Measurements from ENCODE around the gene SPP2. TPM values are rescaled to one million over a fixed set of nuclear protein-coding genes. Genes with fewer than 3 reads are reported as not detected.

The SPP2 gene, protein sequence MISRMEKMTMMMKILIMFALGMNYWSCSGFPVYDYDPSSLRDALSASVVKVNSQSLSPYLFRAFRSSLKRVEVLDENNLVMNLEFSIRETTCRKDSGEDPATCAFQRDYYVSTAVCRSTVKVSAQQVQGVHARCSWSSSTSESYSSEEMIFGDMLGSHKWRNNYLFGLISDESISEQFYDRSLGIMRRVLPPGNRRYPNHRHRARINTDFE
- not detected for polyA plus RNA-seq (2013, experiment 1 of 2)
- polyA plus RNA-seq (2013, experiment 2 of 2), result not detected

DNA sequence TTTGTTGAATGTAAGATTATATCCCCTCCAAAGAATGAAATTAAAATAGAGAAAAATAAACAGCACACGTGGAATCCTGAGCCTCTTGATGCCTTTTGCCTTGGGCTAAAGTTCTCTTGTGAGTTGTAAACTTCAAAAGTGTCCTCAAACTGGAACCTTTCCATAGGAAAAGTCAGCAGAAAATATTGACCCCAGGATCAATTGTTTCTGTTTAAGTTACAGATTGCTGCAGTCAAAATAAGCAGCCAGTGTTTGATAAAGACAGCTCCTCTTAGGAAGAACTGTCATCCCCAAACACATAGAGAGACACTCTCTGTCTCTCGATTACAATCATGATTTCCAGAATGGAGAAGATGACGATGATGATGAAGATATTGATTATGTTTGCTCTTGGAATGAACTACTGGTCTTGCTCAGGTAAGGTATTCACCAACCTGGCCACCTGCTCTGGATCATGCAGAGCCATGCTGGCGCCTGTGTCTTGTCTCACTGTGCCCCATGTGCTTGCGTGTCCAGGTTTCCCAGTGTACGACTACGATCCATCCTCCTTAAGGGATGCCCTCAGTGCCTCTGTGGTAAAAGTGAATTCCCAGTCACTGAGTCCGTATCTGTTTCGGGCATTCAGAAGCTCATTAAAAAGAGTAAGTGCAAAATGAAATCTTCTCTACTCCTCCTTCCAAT, at the start of gene SPP2:
Gene SPP2, plus strand, starts transcription at position 248 of the 681 bp plus-strand sequence. Its CDS starts 85 bp downstream, at position 333.
- 95% methylated on average over 9 of the region's 9 CpGs for WGBS
- H3K4me3 ChIP-seq (ENCODE audit: low read length), result no peak within 1 kb of the TSS
- H3K9ac ChIP-seq (ENCODE audit: low read depth, low read length), result no peak within 1 kb of the TSS

DNA sequence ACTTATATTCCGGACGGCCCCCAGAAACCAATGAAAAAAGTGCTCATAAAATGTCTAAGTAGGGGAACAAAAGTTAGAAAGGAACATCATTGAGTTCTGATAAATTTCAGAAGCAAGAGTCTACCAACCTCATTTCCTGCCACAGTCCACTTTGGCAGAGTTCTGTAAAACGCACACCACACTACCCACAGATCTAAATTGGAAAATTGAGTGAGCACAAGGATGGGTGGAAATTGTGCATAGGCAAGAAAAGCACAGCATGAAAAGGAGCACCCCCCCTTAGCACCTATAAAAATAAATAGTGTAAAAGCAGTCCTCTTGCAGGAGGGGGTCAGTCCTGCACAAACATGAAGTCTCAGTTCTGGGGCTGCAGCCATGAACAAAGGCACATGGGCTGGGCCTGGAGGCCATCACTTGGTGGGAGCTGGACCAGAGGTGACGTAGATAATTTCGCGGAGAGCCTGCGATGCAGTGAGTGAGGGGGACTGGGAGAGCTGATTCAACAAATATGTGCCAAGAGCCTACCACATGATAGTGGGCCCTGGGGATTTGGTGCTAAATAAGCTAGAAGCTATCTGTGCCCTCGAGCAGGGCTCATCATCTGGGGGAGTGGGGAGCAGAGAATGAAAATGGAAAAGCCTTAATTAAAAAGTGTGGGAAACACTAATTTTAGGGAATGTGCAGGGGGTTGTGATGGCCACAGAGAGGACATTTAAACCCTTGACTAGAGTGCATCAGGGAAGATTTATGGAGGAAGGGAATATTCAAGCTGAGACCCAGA, 48.9 kb upstream of the SPP2 start:
- H3K27ac ChIP-seq (ENCODE audit: low read depth, low read length), result no peak overlapping the region

More for the DNA sequence above, at the start of gene SPP2:
- Histone ChIP-seq H3K27me3 (ENCODE audit: insufficient read depth, low read length) (no peaks in the 10 kb centered on the region), H3K27ac (ENCODE audit: low read depth, low read length) (no peak within 1 kb of the TSS), H3K36me3 (ENCODE audit: insufficient read depth, low read length) (no peaks in the 10 kb centered on the region), H3K4me1 (ENCODE audit: insufficient read depth, low read length) (no peaks in the 10 kb centered on the region), H3K9me3 (ENCODE audit: insufficient read depth, low read depth, low read length) (no peaks in the 10 kb centered on the region)

DNA sequence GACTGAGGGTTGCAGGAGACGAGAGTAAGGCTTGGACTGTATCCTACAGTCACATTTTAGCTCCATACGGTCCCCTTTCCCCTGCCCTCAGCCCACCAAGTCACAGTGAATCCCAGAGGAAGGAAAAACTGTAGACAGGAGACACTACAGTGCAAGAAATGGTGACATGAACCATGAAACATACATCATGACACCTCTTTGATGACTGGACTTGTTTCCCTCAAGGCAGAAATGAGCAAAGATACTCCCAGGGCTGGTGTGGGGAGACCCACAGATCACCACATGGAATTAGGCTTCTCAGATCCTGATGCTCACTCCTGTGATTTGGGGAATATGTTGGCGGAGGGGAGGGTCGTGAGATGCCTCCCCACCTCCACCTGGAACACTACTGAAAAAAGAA, 48.2 kb upstream of the SPP2 start:
- Histone ChIP-seq H3K27ac (ENCODE audit: low read depth, low read length) (no peak overlapping the region), H3K4me1 (ENCODE audit: insufficient read depth, low read length) (peaks cover 11% of the 10 kb centered on the region; the same call in 1 of the 2 replicates), H3K36me3 (ENCODE audit: insufficient read depth, low read length) (no peaks in the 10 kb centered on the region), H3K9me3 (ENCODE audit: insufficient read depth, low read depth, low read length) (no peaks in the 10 kb centered on the region), H3K27me3 (ENCODE audit: insufficient read depth, low read length) (no peaks in the 10 kb centered on the region), H3K4me3 (ENCODE audit: low read length) (no peak overlapping the region), H3K9ac (ENCODE audit: low read depth, low read length) (no peak overlapping the region)
- 100% methylated on average over 4 of the region's 4 CpGs for WGBS

More for the DNA sequence above, 48.9 kb upstream of the SPP2 start:
- Histone ChIP-seq H3K27me3 (ENCODE audit: insufficient read depth, low read length) (no peaks in the 10 kb centered on the region), H3K36me3 (ENCODE audit: insufficient read depth, low read length) (no peaks in the 10 kb centered on the region), H3K4me1 (ENCODE audit: insufficient read depth, low read length) (peaks cover 11% of the 10 kb centered on the region; the same call in 1 of the 2 replicates), H3K9me3 (ENCODE audit: insufficient read depth, low read depth, low read length) (no peaks in the 10 kb centered on the region), H3K9ac (ENCODE audit: low read depth, low read length) (no peak overlapping the region), H3K4me3 (ENCODE audit: low read length) (no peak overlapping the region)
- 95% methylated on average over 5 of the region's 8 CpGs for WGBS

DNA sequence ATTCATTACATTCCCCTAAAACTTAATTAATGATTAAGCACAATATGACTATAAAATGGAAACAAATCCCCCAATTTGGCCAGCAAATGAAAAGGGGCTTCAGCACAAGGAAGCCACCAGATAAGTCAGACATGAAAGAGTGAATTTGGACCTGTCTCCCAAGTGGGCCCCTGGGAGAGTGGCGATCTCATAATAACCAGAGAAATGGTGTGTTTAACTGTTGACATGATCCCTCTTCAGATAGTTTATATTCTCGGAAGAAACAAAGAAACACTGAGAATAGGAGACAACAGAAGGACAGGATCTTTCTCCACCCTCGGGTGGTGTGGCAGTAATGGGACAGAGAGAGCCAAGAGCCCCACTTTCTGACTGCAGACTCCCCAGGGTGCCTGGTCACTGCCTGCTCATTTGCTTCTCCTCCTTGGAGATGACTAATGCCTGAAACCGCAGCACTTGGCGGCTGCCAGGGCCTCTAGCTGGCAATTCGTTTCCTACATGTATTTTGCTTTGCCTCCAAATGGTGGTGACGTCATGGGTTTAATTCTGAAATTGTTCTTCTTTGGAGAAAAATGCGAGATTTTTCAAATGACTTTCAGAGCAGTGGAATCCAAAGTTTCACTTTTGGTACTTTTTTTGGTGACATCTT, 46.4 kb upstream of the SPP2 start:
- no peak overlapping the region for H3K27ac ChIP-seq (ENCODE audit: low read depth, low read length)
- no peak overlapping the region for H3K9ac ChIP-seq (ENCODE audit: low read depth, low read length)
- no peaks in the 10 kb centered on the region for H3K9me3 ChIP-seq (ENCODE audit: insufficient read depth, low read depth, low read length)
- 55% methylated on average over 8 of the region's 8 CpGs for WGBS
- H3K27me3 ChIP-seq (ENCODE audit: insufficient read depth, low read length), result no peaks in the 10 kb centered on the region
- peaks cover 11% of the 10 kb centered on the region; the same call in 1 of the 2 replicates for H3K4me1 ChIP-seq (ENCODE audit: insufficient read depth, low read length)
- H3K4me3 ChIP-seq (ENCODE audit: low read length), result no peak overlapping the region
- H3K36me3 ChIP-seq (ENCODE audit: insufficient read depth, low read length), result no peaks in the 10 kb centered on the region

DNA sequence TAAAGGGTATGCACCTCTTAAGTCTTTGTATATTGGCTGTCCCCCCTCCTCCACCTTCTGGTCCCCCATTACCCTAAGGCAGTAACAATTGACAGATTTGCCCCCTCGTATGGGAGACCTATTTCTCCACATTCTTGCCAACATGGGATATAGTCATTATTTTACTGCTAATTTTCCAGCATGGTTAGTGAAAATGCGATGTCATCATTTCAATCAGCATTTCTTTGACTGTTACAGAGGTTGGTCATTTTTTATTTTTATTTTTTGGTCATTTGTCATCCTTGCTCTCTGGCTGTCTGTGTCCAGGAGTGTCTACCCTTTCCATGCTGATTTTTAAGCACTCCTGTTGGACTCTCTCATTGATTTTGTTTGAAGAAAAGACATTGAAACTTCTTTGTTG, 45.4 kb upstream of the SPP2 start:
- WGBS, result 89% methylated on average over 2 of the region's 2 CpGs
- H3K4me1 ChIP-seq (ENCODE audit: insufficient read depth, low read length), result peaks cover 11% of the 10 kb centered on the region; the same call in 1 of the 2 replicates
- H3K27ac ChIP-seq (ENCODE audit: low read depth, low read length), result no peak overlapping the region
- H3K4me3 ChIP-seq (ENCODE audit: low read length), result no peak overlapping the region
- no peaks in the 10 kb centered on the region for H3K27me3 ChIP-seq (ENCODE audit: insufficient read depth, low read length)
- no peak overlapping the region for H3K9ac ChIP-seq (ENCODE audit: low read depth, low read length)
- H3K36me3 ChIP-seq (ENCODE audit: insufficient read depth, low read length), result no peaks in the 10 kb centered on the region
- no peaks in the 10 kb centered on the region for H3K9me3 ChIP-seq (ENCODE audit: insufficient read depth, low read depth, low read length)

DNA sequence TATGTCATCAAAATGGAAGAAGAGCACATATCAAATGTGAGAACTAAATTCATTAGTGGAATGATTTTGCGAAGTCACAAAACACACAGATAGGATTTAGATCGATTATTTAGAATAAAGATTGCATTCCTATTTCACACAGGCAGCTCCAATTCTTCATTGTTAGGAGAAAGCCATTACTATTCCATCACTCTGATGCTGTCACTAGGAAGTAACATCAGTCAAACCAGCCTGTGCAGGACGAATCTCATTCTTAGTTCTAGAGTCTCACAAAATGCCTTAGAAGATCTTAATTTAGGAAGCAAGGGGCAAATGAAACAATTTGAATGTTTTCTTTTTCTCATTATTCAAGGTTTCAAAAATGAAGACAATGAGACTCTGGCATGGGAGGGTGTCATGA, 44.0 kb upstream of the SPP2 start:
- no peak overlapping the region for H3K4me3 ChIP-seq (ENCODE audit: low read length)
- peaks cover 4% of the 10 kb centered on the region; the same call in 1 of the 2 replicates for H3K9me3 ChIP-seq (ENCODE audit: insufficient read depth, low read depth, low read length)
- 97% methylated on average over 3 of the region's 3 CpGs for WGBS

DNA sequence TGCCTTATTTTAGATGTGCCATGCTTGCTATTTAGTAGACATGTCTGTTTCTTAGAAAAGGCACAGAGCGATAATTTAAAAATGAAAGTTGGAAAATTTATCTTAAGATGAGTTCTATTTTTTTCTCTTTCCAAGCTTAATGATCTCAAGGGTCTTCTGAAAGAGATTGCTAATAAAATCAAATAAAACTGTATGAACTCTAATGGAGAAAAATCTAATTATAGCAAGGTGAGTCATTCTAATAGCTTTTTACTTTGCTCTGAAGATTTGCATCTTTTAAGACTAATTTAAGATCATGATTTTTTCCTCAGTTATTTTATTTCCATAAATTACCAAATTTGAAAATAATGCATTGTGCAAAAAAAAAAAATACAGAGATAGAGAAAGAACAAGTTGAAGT, 36.1 kb upstream of the SPP2 start:
- H3K27ac ChIP-seq (ENCODE audit: low read depth, low read length), result no peak overlapping the region
- no peaks in the 10 kb centered on the region for H3K36me3 ChIP-seq (ENCODE audit: insufficient read depth, low read length)
- no peak overlapping the region for H3K9ac ChIP-seq (ENCODE audit: low read depth, low read length)
- H3K27me3 ChIP-seq (ENCODE audit: insufficient read depth, low read length), result no peaks in the 10 kb centered on the region
- peaks cover 4% of the 10 kb centered on the region; the same call in 1 of the 2 replicates for H3K9me3 ChIP-seq (ENCODE audit: insufficient read depth, low read depth, low read length)
- H3K4me3 ChIP-seq (ENCODE audit: low read length), result no peak overlapping the region
- 100% methylated on average over 1 of the region's 1 CpG for WGBS
- H3K4me1 ChIP-seq (ENCODE audit: insufficient read depth, low read length), result no peaks in the 10 kb centered on the region

More for the DNA sequence above, 44.0 kb upstream of the SPP2 start:
- Histone ChIP-seq H3K27me3 (ENCODE audit: insufficient read depth, low read length) (no peaks in the 10 kb centered on the region), H3K9ac (ENCODE audit: low read depth, low read length) (no peak overlapping the region), H3K4me1 (ENCODE audit: insufficient read depth, low read length) (peaks cover 11% of the 10 kb centered on the region; the same call in 1 of the 2 replicates), H3K36me3 (ENCODE audit: insufficient read depth, low read length) (no peaks in the 10 kb centered on the region), H3K27ac (ENCODE audit: low read depth, low read length) (no peak overlapping the region)

DNA sequence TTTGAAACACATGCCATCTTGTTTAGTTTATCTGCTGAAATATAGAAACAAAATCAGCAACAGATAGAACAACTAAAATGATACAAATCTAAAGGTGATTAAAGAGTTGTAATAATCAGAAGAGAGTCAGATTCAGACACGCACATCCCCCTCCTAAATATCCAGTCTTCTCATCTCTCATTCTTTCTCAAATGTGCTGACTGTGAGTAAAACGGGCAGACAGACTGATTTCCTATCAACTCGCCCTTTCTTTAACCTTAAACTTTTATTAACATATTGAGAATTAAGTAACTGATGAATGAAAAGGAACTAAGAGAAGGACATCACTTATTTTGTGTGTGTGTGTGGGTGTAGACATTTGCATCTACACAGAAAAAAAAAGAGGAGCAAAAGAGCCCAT, 34.6 kb upstream of the SPP2 start:
- no peaks in the 10 kb centered on the region for H3K4me1 ChIP-seq (ENCODE audit: insufficient read depth, low read length)
- WGBS, result 93% methylated on average over 3 of the region's 3 CpGs

DNA sequence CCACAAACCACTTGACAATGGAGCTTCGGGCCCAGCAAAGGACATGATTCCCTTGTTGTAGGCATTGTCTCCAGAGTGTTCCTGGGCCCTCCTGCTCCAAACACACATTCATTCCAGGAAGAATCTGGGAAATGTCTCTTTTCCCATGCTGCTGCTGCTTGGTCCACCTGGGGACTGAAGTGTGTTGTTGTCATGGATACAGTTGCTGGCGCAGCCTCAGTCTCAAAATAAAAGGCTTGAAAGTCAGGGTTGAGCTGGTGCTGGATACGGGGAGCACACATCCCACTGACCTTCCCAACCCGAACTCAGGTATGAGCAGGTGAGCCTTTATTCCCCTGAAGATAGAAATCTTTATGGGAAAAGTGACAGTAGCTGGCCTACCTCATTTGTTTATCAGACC, 30.6 kb upstream of the SPP2 start:
- Histone ChIP-seq H3K4me3 (ENCODE audit: low read length) (no peak overlapping the region), H3K36me3 (ENCODE audit: insufficient read depth, low read length) (no peaks in the 10 kb centered on the region), H3K9ac (ENCODE audit: low read depth, low read length) (no peak overlapping the region), H3K9me3 (ENCODE audit: insufficient read depth, low read depth, low read length) (peaks cover 10% of the 10 kb centered on the region; the same call in 1 of the 2 replicates), H3K27ac (ENCODE audit: low read depth, low read length) (no peak overlapping the region), H3K27me3 (ENCODE audit: insufficient read depth, low read length) (no peaks in the 10 kb centered on the region), H3K4me1 (ENCODE audit: insufficient read depth, low read length) (no peaks in the 10 kb centered on the region)
- 91% methylated on average over 4 of the region's 4 CpGs for WGBS

More for the DNA sequence above, 34.6 kb upstream of the SPP2 start:
- no peak overlapping the region for H3K4me3 ChIP-seq (ENCODE audit: low read length)
- no peaks in the 10 kb centered on the region for H3K27me3 ChIP-seq (ENCODE audit: insufficient read depth, low read length)
- no peak overlapping the region for H3K27ac ChIP-seq (ENCODE audit: low read depth, low read length)
- peaks cover 4% of the 10 kb centered on the region; the same call in 1 of the 2 replicates for H3K9me3 ChIP-seq (ENCODE audit: insufficient read depth, low read depth, low read length)
- no peaks in the 10 kb centered on the region for H3K36me3 ChIP-seq (ENCODE audit: insufficient read depth, low read length)
- H3K9ac ChIP-seq (ENCODE audit: low read depth, low read length), result no peak overlapping the region

DNA sequence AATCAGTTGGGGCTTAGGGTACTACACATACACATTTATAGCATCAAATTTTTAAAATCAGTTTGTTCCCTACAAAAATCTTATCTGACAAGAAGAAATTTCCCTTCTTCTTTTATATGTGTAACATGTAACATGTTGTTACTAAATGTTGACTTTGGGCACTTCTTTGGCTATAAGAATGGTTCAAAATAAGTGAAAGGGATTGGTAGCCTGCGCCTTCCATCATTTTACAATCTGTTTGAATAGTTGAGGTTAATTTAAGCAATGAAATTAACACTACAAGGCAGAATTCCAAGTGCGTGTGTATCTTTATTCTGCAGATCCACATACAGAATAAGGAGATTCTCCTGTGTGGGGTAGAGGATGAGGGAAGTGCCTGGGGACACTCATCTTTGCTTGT, 30.2 kb upstream of the SPP2 start:
- WGBS, result 100% methylated on average over 1 of the region's 2 CpGs

More for the DNA sequence above, 30.2 kb upstream of the SPP2 start:
- Histone ChIP-seq H3K9ac (ENCODE audit: low read depth, low read length) (no peak overlapping the region), H3K36me3 (ENCODE audit: insufficient read depth, low read length) (no peaks in the 10 kb centered on the region), H3K4me3 (ENCODE audit: low read length) (no peak overlapping the region), H3K27ac (ENCODE audit: low read depth, low read length) (no peak overlapping the region), H3K4me1 (ENCODE audit: insufficient read depth, low read length) (no peaks in the 10 kb centered on the region), H3K9me3 (ENCODE audit: insufficient read depth, low read depth, low read length) (peaks cover 11% of the 10 kb centered on the region; the same call in 1 of the 2 replicates), H3K27me3 (ENCODE audit: insufficient read depth, low read length) (no peaks in the 10 kb centered on the region)

All from HUES64 (cell line).